ENCODE measurements around the gene SLC31A1. TPM values are rescaled to one million over a fixed set of nuclear protein-coding genes. Genes with fewer than 3 reads are reported as not detected.

The SLC31A1 gene
- total and polyA plus RNA-seq, 2 donors (not counting 3 experiments of a cell fraction or from before 2014, with no cell fraction given): 13.5 to 22.7 TPM

DNA sequence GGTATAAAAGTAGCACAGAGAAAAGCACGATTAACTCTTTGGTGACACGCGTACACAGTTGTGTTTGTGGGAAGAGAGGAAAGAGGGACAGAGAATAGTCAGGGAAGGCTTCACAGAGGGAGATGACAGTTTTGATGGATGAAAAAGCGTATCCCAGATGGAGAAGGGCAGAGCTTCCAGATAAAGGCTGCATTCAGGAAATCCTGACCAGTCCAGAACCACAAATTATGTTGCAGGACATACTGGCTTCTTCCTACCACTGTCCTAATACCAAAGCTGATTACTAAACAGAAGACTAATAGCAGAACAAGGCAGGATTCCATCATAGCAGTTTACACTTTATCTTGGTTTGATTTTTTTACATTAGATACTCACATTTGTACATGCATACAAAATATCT, 36.1 kb upstream of the SLC31A1 start:
- BruUV-seq (replicated peaks): no TSS peak
- Histone ChIP-seq H3K27me3 (ENCODE audit: control insufficient read depth in 2 of 2, insufficient read depth in 2 of 2, low read length in 2 of 2) (no peaks in the 10 kb centered on the region), H3K36me3 (ENCODE audit: control insufficient read depth in 2 of 2, extremely low read depth in 1 of 2, insufficient read depth in 2 of 2, low read length in 2 of 2) (peaks cover 20 to 39% of the 10 kb centered on the region in 2 experiments), H3K9me3 (replicated peaks; ENCODE audit: control insufficient read depth, insufficient read depth, low read length) (no peaks in the 10 kb centered on the region), H3K4me3 (replicated peaks in 1 of 3; ENCODE audit: insufficient read depth in 1 of 3, low read depth in 1 of 3, low read length in 3 of 3) (no peak overlapping the region), H4K20me1 (replicated peaks; ENCODE audit: control insufficient read depth, extremely low read depth, insufficient read depth, low read length) (no peaks in the 10 kb centered on the region), H2AFZ (ENCODE audit: low read depth, low read length) (no peak overlapping the region), H3K4me1 (ENCODE audit: control insufficient read depth, extremely low read depth, insufficient read depth, low read length) (peaks cover 18% of the 10 kb centered on the region), H3K9me1 (replicated peaks; ENCODE audit: control insufficient read depth, extremely low read depth, insufficient read depth, low read length) (no peaks in the 10 kb centered on the region), H3K9ac (replicated peaks; ENCODE audit: extremely low read depth, insufficient read depth, low read length) (no peak overlapping the region), H3K27ac (ENCODE audit: insufficient read depth, low read depth, low read length) (no peak overlapping the region), H3K4me2 (ENCODE audit: insufficient read depth, low read length) (no peak overlapping the region), H3K79me2 (ENCODE audit: control insufficient read depth, insufficient read depth, low read length) (no peaks in the 10 kb centered on the region)
- FAIRE-seq (no peak), DNase-seq (ENCODE audit: low read depth, low spot score) (no peak)
- TF ChIP-seq JUN (IDR thresholded peaks at IDR 0.05; ENCODE audit: borderline replicate concordance, insufficient read depth, insufficient read length, low read depth) (no peak), FOS (IDR thresholded peaks at IDR 0.05; ENCODE audit: borderline replicate concordance, insufficient read depth, low read length) (no peak), POLR2AphosphoS5 (IDR thresholded peaks at IDR 0.05; ENCODE audit: insufficient read depth, low read depth, low read length) (no peak), EZH2 (IDR thresholded peaks at IDR 0.05; ENCODE audit: borderline replicate concordance, low read depth, low read length, severe bottlenecking) (no peak), POLR2A (IDR thresholded peaks at IDR 0.05; ENCODE audit: low read depth, low read length) (no peak), GATA2 (IDR thresholded peaks at IDR 0.05; ENCODE audit: insufficient read depth, insufficient read length, low read depth, low read length) (no peak), MYC (IDR thresholded peaks at IDR 0.05; ENCODE audit: low read depth, low read length) (no peak)
- TF ChIP-seq, protein P1, sequence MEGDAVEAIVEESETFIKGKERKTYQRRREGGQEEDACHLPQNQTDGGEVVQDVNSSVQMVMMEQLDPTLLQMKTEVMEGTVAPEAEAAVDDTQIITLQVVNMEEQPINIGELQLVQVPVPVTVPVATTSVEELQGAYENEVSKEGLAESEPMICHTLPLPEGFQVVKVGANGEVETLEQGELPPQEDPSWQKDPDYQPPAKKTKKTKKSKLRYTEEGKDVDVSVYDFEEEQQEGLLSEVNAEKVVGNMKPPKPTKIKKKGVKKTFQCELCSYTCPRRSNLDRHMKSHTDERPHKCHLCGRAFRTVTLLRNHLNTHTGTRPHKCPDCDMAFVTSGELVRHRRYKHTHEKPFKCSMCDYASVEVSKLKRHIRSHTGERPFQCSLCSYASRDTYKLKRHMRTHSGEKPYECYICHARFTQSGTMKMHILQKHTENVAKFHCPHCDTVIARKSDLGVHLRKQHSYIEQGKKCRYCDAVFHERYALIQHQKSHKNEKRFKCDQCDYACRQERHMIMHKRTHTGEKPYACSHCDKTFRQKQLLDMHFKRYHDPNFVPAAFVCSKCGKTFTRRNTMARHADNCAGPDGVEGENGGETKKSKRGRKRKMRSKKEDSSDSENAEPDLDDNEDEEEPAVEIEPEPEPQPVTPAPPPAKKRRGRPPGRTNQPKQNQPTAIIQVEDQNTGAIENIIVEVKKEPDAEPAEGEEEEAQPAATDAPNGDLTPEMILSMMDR (IDR thresholded peaks at IDR 0.05; ENCODE audit: extremely low read depth in 1 of 2, insufficient read depth in 1 of 2, low read depth in 1 of 2, low read length in 2 of 2): no peak
- TF ChIP-seq, protein P2, sequence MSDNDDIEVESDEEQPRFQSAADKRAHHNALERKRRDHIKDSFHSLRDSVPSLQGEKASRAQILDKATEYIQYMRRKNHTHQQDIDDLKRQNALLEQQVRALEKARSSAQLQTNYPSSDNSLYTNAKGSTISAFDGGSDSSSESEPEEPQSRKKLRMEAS (IDR thresholded peaks at IDR 0.05; ENCODE audit: insufficient read depth, insufficient read length): no peak
- dilution Hi-C loops (cut with MboI; ENCODE audit: extremely low pct_ligation_motif_present, low sequenced_read_pairs) (no loop called here), intact Hi-C loops (cut with micrococcal nuclease) (no loop called here)
- ChIA-PET CTCF (no interaction called here), POLR2A (no interaction called here)
